PC-9 (cell line): Measurements from ENCODE around the gene SELPLG. TPM values are rescaled to one million over a fixed set of nuclear protein-coding genes. Genes with fewer than 3 reads are reported as not detected.

Experiments used
- BruUV-seq: library from RNA; stranded (reverse); fragments of 400-500 nt; replicated peaks from 2 replicates; lab custom pipeline; 2021; lab: Mats Ljungman, UMichigan
- CTCF ChIA-PET: fragments of 300-600 bp; sonication (Branson Sonifier 250); formaldehyde crosslinking; loops from one replicate; lab custom pipeline; 2022; ENCODE audit warnings: antibody characterized with exemption; lab: Charles Lee
- POLR2A ChIA-PET: fragments of 300-600 bp; sonication (Branson Sonifier 250); formaldehyde crosslinking; loops from one replicate; lab custom pipeline; 2022; ENCODE audit warnings: antibody characterized with exemption; ENCODE audit not compliant: unreplicated experiment; lab: Charles Lee
- DNase-seq, 2 experiments: peaks; one replicate each; pipeline versions ENCODE4 v3.0.0 to v3.0.0-alpha.2; 2015 to 2022; ENCODE audit warnings: mixed read lengths in 1 of 2
- H2AFZ ChIP-seq: fragments of 200-600 bp; sonication (generic); 2 replicates; pipeline ENCODE4 v1.8.1; 2017; ENCODE audit warnings: antibody characterized with exemption
- H3F3A ChIP-seq: fragments of 200-600 bp; sonication (generic); 2 replicates; pipeline ENCODE4 v1.8.1; 2017; ENCODE audit warnings: antibody characterized with exemption, mild to moderate bottlenecking, low read depth; ENCODE audit not compliant: insufficient read depth
- H3K27ac ChIP-seq: fragments of 200-600 bp; sonication (generic); 2 replicates; pipeline ENCODE4 v1.6.1; 2016; ENCODE audit warnings: mixed run types
- H3K27me3 ChIP-seq: fragments of 200-600 bp; sonication (generic); 2 replicates; pipeline ENCODE4 v1.6.1; 2016; ENCODE audit warnings: low read depth, mixed run types; ENCODE audit not compliant: insufficient read depth
- H3K36me3 ChIP-seq: fragments of 200-600 bp; sonication (generic); 2 replicates; pipeline ENCODE4 v1.6.1; 2016; ENCODE audit warnings: low read depth, mixed run types
- H3K4me1 ChIP-seq: fragments of 200-600 bp; sonication (generic); replicated peaks from 2 replicates; pipeline ENCODE4 v1.6.1; 2016; ENCODE audit warnings: mixed run types; ENCODE audit not compliant: insufficient read depth
- H3K4me2 ChIP-seq: fragments of 200-600 bp; sonication (generic); 2 replicates; pipeline ENCODE4 v1.6.1; 2017; ENCODE audit warnings: mixed run types
- H3K4me3 ChIP-seq: fragments of 200-600 bp; sonication (generic); 2 replicates; pipeline ENCODE4 v1.6.1; 2016; ENCODE audit warnings: mixed run types
- H3K79me2 ChIP-seq: fragments of 200-600 bp; sonication (generic); 2 replicates; pipeline ENCODE4 v1.6.1; 2017; ENCODE audit warnings: low read depth, mixed run types
- H3K9me2 ChIP-seq: fragments of 200-600 bp; sonication (generic); 2 replicates; pipeline ENCODE4 v1.8.1; 2017; ENCODE audit warnings: mild to moderate bottlenecking; ENCODE audit not compliant: insufficient read depth
- H3K9me3 ChIP-seq: fragments of 200-600 bp; sonication (generic); 2 replicates; pipeline ENCODE4 v1.8.1; 2016; ENCODE audit warnings: low read depth; ENCODE audit not compliant: insufficient read depth
- H4K20me1 ChIP-seq: fragments of 200-600 bp; sonication (generic); 2 replicates; pipeline ENCODE4 v1.8.1; 2017; ENCODE audit not compliant: insufficient read depth
- CTCF ChIP-seq: fragments of 200-600 bp; sonication (generic); conservative IDR thresholded peaks from 2 replicates; pipeline ENCODE4 v1.6.1; 2017; ENCODE audit warnings: mixed run types, antibody characterized with exemption, mild to moderate bottlenecking, moderate library complexity
- EZH2 ChIP-seq: fragments of 200-600 bp; sonication (generic); IDR thresholded peaks from 2 replicates; pipeline ENCODE4 v1.8.0; 2017; ENCODE audit warnings: antibody characterized with exemption, low read depth
- intact Hi-C: fragments of 100-400 bp; cut with micrococcal nuclease; formaldehyde crosslinking; loops from one replicate; pipeline ENCODE4 v1.10.0; 2022; ENCODE audit not compliant: unreplicated experiment
- total RNA-seq: library from RNA; stranded (reverse); gene quantifications from 2 replicates; pipeline ENCODE4 v1.2.3, GENCODE V29; 2021

SELPLG gene
- total RNA-seq, 1 experiment from 2014 or later = 0.96 TPM

- Histone ChIP-seq H3K9me2 (no peaks in the 10 kb centered on the region), H3K36me3 (no peaks in the 10 kb centered on the region), H3K79me2 (no peaks in the 10 kb centered on the region), H3K4me2 (no peak overlapping the region), H3F3A (no peaks in the 10 kb centered on the region), H3K4me3 (no peak overlapping the region), H3K4me1 (0 out of 2 replicates have a peak, but pooled peaks cover 5% of the 10 kb centered on the region), H3K27me3 (no peaks in the 10 kb centered on the region), H3K27ac (no peak overlapping the region), H3K9me3 (no peaks in the 10 kb centered on the region), H4K20me1 (no peaks in the 10 kb centered on the region), H2AFZ (no peak overlapping the region)
- intact Hi-C loops = no loop called here
- no peak for TF ChIP-seq CTCF
- TF ChIP-seq EZH2 = no peak
- POLR2A ChIA-PET = no interaction called here
- no peak for DNase-seq
- CTCF ChIA-PET = no interaction called here
- BruUV-seq = no TSS peak
Measured at GRCh38 chr12:108608616-108609015, 25.1 kb downstream of the SELPLG start.

DNA sequence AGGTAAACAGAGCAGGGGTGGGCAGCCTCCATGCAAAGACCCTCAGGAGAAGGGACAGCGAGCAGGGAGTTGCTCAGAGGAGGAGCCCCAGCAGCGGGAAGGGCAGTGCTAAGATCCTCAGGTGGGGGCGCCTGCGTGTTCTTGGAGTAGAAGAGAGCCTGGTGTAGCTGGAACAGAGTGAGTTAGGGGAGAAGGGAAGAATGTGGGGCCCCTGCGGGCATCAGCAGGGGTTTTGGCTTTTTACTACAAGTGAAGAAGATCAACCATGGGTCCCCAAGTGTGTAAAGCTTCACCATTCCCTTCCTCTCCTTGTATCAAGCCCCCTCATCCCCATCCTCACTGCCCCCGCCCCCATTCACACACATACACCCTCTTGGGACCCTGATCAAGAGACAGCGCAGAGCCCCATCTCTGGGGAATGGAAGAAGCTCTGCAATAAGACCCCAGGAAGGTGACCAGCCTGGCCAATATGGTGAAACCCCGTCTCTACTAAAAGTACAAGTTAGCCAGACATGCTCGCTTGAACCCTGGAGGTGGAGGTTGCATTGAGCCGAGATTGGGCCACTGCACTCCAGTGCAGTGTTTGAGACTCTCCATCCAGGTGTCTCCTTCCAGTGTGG, 25.6 kb downstream of the SELPLG start:
- no TSS peak for BruUV-seq
- CTCF ChIA-PET = no interaction called here
- POLR2A ChIA-PET = no interaction called here

GRCh38 chr12:108606492-108606891, 27.2 kb downstream of the SELPLG start:
- no peaks in the 10 kb centered on the region for H3K4me1 ChIP-seq
- no peaks in the 10 kb centered on the region for H3K79me2 ChIP-seq
- no peaks in the 10 kb centered on the region for H3K9me3 ChIP-seq
- no peaks in the 10 kb centered on the region for H3F3A ChIP-seq
- no peak overlapping the region for H2AFZ ChIP-seq
- no peak overlapping the region for H3K4me3 ChIP-seq
- DNase-seq = no peak
- no peaks in the 10 kb centered on the region for H4K20me1 ChIP-seq
- no peaks in the 10 kb centered on the region for H3K27me3 ChIP-seq
- intact Hi-C loops = no loop called here
- POLR2A ChIA-PET = no interaction called here
- H3K36me3 ChIP-seq = no peaks in the 10 kb centered on the region
- no peaks in the 10 kb centered on the region for H3K9me2 ChIP-seq
- CTCF ChIA-PET = no interaction called here
- TF ChIP-seq CTCF (no peak), EZH2 (no peak)
- no peak overlapping the region for H3K4me2 ChIP-seq
- no TSS peak for BruUV-seq
- H3K27ac ChIP-seq = no peak overlapping the region

More for the DNA sequence above, 25.6 kb downstream of the SELPLG start:
- H3K4me1 ChIP-seq = 0 out of 2 replicates have a peak, but pooled peaks cover 5% of the 10 kb centered on the region
- H3K9me3 ChIP-seq = no peaks in the 10 kb centered on the region
- no peak overlapping the region for H3K27ac ChIP-seq
- no peak for TF ChIP-seq CTCF
- no peak for TF ChIP-seq EZH2
- H3K4me3 ChIP-seq = no peak overlapping the region
- no peaks in the 10 kb centered on the region for H4K20me1 ChIP-seq
- no peaks in the 10 kb centered on the region for H3K9me2 ChIP-seq
- H3K36me3 ChIP-seq = no peaks in the 10 kb centered on the region
- intact Hi-C loops = no loop called here
- H3K79me2 ChIP-seq = no peaks in the 10 kb centered on the region
- no peaks in the 10 kb centered on the region for H3F3A ChIP-seq
- no peaks in the 10 kb centered on the region for H3K27me3 ChIP-seq
- no peak overlapping the region for H3K4me2 ChIP-seq
- no peak overlapping the region for H2AFZ ChIP-seq
- DNase-seq = no peak
